GM19193 (cell line): ENCODE data around the gene DISC1.

ENCODE experiments used
- POLR2A ChIP-seq: IDR thresholded peaks from 4 replicates; pipeline ENCODE4 v1.6.1; 2011; ENCODE audit not compliant: insufficient read depth, insufficient read length; ENCODE audit errors: extremely low read depth

DISC1 gene

DNA sequence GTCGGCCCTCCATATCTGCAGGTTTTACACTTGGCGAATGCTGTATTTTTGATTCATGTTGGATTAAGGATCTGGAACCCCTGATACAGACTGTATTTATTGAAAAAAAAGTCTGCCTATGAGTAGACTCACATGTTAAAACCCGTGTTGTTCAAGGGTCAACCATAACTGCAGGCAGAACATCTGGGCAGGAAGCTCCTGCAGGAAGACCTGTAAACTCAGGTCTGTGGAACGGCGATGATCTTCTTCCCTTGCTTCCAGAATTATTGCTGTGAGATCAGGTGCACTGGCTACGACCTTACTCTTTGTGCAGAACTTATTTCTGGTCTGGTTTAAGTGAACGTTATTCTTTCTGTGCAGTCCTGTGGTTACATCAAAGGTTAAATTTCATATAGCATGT lies 96.6 kb downstream of the DISC1 start:
- TF ChIP-seq POLR2A = no peak

DNA sequence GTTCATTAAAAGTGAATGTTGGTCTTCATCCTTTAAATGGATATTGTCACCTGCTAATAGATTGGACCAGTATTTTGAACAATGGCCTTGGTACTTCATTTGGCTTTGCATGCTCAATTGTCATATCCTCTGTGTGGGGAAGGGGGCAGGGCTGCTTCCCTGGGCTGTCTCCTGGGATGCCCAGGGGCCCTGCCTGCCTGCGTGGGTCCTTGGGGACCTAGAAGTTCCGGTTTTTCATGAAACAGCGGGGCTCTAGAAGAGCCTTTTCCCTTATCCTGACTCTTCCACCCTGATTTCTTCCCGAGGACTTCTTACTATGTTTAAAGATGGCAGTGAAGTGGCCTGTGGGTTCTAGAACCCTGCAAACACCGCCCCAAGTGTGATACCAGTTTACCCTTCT lies 97.5 kb downstream of the DISC1 start:
- no peak for TF ChIP-seq POLR2A

- TF ChIP-seq POLR2A = no peak
Observed at GRCh38 chr1:231724876-231725647, 98.5 kb downstream of the DISC1 start.

DNA sequence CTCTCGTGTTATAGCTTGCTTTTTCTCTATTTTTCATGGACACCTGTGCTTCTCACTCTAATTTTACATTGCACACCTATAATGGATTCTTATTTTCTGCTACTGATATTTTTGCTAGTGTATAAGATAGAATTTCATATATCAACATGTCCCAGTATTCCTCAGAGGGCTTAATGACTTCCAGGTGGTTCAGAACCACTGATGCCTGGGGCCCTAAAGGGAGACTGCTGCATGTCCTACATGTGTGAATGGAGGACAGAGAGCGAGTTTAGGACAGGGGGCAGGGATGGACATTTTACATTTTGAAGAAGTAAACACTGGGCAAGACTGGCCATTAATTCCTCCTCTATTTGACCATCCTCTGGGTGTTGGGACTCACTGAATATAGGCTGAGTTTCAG lies 100.6 kb downstream of the DISC1 start:
- no peak for TF ChIP-seq POLR2A

GRCh38 chr1:231729544-231729943 lies 103.0 kb downstream of the DISC1 start:
- no peak for TF ChIP-seq POLR2A

DNA sequence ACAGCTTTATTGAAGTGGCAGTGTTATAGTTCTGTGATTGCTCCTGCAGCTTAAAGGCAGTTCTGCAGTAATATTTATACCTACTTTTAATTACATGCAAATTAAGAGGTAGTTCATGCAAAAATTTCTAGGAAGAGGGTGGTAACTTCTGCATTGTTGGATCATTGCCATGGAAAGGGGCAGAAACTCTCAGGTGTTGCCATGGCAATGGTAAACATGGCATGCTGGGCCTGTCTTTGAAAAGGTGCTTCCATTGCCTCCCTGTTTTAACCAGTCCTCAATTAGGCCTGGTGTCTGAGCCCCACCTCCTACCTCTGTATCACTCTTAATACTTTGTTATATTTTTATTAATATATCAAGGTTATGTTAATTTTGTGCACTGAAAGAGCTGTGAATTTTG lies 104.7 kb downstream of the DISC1 start:
- no peak for TF ChIP-seq POLR2A

GRCh38 chr1:231733063-231733462 lies 106.5 kb downstream of the DISC1 start:
- no peak for TF ChIP-seq POLR2A

GRCh38 chr1:231733672-231734071 lies 107.1 kb downstream of the DISC1 start:
- no peak for TF ChIP-seq POLR2A

DNA sequence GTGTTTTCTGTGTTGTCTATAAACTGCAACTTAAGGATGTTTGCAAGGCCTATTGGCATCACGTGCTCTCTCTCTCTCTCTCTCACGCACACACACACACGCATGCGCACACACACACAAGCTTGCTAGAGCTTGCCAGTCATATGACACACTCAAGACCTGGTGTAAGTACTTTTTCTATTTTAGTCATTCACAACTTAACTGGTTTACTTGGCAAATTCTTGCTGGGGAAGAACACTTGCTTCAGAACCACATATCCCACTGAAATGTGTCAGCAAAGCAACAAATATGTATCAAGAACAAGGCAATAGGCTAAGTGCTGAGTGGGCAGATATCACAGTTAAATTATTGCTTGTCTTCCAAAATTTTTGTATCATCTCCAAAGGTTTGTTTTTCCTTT lies 107.8 kb downstream of the DISC1 start:
- no peak for TF ChIP-seq POLR2A

GRCh38 chr1:231735411-231735810 lies 108.8 kb downstream of the DISC1 start:
- no peak for TF ChIP-seq POLR2A

DNA sequence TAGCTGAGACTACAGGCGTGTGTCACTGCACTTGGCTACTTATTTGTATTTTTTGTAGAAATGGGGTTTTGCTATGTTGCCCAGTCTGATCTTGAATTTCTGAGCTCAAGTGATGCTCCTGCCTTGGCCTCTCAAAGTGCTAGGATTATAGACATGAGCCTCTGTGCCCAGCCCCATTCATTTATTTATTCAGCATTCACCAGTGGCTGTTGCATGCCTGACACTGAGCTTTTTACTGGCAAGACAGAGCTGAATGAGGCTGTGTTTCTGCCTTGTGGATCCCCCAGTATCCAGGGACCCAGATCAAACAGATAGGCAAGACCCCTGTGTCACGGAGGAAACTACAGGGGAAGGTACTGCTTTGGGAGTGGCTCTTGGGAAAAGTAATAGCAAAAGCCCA lies 109.4 kb downstream of the DISC1 start:
- TF ChIP-seq POLR2A = no peak

DNA sequence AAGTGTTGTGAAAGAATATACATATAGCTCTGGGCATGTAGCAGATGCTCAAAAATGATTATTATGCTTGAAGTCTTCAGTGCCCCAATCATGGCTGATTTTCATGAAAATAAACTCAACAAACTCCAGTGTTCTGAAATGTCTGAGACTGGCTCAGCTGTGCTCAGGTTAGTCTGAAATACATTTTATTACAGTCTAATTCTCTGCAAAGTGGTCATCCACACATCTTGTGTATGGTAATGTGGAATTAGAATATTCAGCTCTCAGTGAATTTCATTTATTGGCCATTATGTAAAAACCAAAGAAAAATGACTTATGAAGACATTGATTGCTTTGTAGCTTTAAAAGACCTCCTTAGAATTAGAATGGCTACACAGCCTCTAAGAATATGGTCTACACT lies 109.9 kb downstream of the DISC1 start:
- no peak for TF ChIP-seq POLR2A

DNA sequence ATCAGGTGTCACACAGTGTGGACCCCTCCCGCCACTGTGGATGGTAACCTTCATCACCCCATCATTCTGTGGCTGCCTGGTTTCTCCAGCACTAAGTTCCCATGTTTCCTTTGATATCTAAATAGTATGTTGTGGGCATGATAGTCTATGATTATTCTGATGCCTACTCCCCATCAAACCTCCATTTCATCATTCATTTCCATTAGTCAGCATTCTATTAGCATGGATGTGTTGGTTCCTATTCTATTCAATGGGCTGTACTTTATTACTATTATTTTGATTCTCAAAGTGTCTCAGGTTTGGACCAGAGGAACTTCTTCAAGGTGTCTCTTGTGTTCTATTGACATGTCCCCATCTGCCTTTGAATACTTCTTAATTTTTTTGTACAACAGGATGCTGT lies 112.0 kb downstream of the DISC1 start:
- no peak for TF ChIP-seq POLR2A

DNA sequence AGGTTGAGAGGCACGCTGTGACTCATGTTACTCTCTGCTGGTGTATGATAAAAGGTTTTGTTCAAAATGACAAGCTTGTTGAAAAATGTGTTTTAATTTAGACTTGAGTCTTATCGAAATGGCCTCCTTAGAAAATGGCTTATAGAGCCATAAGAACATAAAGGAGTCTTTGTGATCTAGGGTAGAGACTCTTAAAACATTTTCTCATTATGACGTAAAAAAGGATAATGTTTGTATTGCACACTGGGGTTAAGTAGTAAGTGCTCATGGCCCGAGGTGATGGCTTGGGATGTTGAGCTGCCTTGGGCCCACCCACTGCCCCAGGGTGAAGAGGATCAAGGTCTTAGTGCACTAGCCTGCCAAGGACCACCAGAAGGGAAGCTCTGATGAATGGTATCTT lies 117.4 kb downstream of the DISC1 start:
- TF ChIP-seq POLR2A = no peak

DNA sequence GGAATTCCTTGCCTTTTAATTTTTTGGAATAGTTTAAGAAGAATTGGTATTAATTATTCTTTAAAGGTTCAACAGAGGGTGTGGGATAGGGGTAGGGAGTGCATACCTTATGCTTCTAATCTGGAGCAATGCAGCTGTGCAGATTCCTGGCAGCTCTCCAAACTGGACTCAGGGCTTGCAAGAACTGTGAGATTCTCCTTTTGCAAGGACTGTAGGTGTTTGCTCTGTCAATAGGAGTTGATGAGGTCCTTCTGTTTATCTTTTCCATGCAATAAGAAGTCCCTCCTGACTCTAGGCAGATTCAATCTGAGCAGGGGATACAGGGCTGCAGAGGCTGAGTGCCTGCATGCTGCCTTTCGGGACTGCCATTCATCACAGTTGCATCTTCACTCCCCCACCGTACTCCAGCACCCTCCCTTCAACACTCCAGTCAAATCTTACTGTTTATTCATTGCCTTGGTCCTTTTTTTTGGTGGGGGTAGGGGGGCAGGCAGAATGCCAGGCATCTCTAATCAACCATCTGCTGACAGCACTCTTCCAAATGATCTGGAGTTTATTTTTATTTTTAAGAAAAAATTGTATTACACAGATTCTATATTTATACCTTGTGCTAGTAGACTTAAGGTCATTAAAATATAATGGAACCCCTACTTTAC lies 122.3 kb downstream of the DISC1 start:
- no peak for TF ChIP-seq POLR2A

DNA sequence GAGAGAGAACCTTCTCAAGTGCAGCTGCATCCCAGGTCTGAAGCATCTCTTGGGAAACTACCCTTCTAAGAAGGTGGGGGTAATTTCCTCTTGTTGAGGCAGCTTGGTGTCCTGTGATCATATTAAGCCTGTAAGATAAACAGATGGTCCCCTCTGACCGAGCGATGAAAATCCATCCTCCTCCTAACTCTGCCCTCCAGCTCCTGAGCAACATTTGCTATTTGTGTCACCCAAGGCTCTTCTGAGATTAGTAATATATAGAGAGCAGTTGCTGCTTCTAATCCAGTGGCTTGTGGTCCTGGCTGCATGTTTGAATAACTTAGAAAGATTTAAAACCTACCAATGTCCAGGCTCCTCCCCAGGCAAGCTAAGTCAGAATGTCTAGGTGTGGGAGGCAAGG lies 123.7 kb downstream of the DISC1 start:
- TF ChIP-seq POLR2A = no peak
